BE2C (cell line): ENCODE results near the gene ZNF653.

Experiments
- DNase-seq: peaks from one replicate; pipeline ENCODE4 v3.0.0-alpha.2; 2020
- H3K27me3 ChIP-seq: fragments of 250-450 bp; sonication (Bioruptor Pico); 2 replicates; pipeline ENCODE4 v1.5.1; 2020; ENCODE audit warnings: mild to moderate bottlenecking
- H3K36me3 ChIP-seq: fragments of 250-450 bp; sonication (Bioruptor Pico); 2 replicates; pipeline ENCODE4 v1.5.1; 2020; ENCODE audit warnings: mild to moderate bottlenecking
- H3K4me1 ChIP-seq: fragments of 250-450 bp; sonication (Bioruptor Pico); 2 replicates; pipeline ENCODE4 v1.5.1; 2020
- H3K4me3 ChIP-seq: 2 replicates; pipeline ENCODE4 v1.5.1; 2011; ENCODE audit warnings: low read depth, low read length
- H3K9me3 ChIP-seq: fragments of 250-450 bp; sonication (Bioruptor Pico); 2 replicates; pipeline ENCODE4 v1.5.1; 2020
- TF ChIP-seq, protein P1 (sequence below): IDR thresholded peaks from 2 replicates; pipeline ENCODE4 v1.5.1; 2012; ENCODE audit warnings: mild to moderate bottlenecking, low read depth, low read length

Gene ZNF653

DNA sequence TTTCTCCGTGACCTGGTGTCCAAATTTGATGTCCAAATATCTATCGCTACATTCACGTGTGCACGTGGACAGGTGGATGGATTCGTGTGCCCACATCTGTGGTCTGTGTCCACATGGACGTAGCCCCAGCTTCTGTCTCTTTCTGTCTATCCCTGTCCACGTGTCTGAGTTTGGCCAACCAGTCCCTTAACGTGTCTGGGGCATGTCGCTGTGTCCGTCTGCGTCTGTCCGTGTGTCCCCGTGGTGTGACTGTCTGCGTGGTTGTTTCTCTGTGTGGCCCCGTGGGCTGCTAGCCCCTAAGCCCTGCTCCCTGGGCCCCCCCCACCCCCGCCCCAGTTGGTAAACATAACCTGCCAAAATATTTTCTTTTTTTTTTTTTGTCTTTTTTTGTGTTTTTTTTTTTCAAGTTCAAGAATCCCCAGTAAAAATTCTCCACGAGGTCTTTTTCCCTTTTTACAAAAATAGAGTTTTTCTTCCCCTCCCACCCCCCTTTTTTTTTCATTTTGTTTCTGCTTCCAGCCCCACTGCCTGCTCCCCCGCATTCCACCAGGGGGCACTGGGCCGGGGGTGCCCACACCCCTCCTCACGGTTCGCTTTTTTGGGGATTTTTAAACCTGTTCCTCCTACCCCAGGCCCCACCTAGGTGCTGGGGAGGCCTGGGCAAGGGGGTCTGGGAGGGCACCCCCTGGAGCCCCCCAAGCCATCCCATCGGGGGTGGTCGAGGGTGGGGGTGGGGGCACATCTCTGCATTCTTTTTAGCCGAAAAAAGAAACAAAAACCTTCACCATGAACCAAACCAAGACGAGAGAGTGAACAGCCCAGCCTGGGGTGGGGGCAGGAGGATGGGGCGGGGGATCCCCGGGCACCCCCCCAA lies 51.9 kb downstream of the ZNF653 start:
- TF ChIP-seq, protein P1, sequence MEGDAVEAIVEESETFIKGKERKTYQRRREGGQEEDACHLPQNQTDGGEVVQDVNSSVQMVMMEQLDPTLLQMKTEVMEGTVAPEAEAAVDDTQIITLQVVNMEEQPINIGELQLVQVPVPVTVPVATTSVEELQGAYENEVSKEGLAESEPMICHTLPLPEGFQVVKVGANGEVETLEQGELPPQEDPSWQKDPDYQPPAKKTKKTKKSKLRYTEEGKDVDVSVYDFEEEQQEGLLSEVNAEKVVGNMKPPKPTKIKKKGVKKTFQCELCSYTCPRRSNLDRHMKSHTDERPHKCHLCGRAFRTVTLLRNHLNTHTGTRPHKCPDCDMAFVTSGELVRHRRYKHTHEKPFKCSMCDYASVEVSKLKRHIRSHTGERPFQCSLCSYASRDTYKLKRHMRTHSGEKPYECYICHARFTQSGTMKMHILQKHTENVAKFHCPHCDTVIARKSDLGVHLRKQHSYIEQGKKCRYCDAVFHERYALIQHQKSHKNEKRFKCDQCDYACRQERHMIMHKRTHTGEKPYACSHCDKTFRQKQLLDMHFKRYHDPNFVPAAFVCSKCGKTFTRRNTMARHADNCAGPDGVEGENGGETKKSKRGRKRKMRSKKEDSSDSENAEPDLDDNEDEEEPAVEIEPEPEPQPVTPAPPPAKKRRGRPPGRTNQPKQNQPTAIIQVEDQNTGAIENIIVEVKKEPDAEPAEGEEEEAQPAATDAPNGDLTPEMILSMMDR = peak; percentile 57
- no peaks in the 10 kb centered on the region for H3K9me3 ChIP-seq
- H3K27me3 ChIP-seq = no peaks in the 10 kb centered on the region
- no peak for DNase-seq
- no peak overlapping the region for H3K4me3 ChIP-seq
- H3K4me1 ChIP-seq = no peaks in the 10 kb centered on the region
- peaks cover 21% of the 10 kb centered on the region for H3K36me3 ChIP-seq

DNA sequence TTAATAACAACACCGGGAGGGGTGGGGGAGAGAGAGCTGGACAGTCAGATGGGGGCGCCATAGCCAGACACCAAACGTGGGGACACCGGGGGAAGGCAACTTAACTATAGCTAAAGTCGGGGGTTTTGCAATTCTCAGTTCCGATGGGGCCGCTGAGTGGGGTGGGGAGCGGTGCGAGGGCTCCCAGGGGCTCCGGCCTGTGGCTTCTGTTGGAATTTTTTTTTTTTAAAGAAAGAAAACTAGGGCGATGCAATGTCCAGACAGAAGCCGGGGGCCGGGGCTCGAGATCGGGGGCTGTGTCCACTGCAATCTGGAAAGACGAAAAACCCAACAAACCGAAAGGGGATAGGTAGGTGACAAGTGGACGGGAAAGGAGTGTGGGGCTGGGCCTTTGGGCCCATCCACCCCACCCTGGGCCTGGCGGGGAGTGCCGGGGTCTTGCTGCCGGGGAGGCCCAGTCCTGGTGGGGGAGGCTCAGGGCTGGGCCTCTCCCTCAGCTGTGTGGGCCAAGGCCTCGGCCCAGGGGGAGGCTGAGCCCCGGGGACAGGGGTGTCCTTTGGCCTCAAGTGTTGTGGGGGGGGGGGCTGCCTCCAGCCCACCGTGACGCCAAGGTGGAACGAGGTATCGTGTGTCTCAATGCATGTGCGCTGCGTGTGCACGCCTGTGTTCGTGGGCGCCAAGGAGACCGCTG lies 52.9 kb downstream of the ZNF653 start:
- H3K36me3 ChIP-seq = peaks cover 21% of the 10 kb centered on the region
- no peaks in the 10 kb centered on the region for H3K27me3 ChIP-seq
- no peaks in the 10 kb centered on the region for H3K4me1 ChIP-seq
- TF ChIP-seq, protein P1 = peak; percentile 27; the same call in 1 of the 2 replicates
- DNase-seq = no peak
- no peak overlapping the region for H3K4me3 ChIP-seq
- no peaks in the 10 kb centered on the region for H3K9me3 ChIP-seq

DNA sequence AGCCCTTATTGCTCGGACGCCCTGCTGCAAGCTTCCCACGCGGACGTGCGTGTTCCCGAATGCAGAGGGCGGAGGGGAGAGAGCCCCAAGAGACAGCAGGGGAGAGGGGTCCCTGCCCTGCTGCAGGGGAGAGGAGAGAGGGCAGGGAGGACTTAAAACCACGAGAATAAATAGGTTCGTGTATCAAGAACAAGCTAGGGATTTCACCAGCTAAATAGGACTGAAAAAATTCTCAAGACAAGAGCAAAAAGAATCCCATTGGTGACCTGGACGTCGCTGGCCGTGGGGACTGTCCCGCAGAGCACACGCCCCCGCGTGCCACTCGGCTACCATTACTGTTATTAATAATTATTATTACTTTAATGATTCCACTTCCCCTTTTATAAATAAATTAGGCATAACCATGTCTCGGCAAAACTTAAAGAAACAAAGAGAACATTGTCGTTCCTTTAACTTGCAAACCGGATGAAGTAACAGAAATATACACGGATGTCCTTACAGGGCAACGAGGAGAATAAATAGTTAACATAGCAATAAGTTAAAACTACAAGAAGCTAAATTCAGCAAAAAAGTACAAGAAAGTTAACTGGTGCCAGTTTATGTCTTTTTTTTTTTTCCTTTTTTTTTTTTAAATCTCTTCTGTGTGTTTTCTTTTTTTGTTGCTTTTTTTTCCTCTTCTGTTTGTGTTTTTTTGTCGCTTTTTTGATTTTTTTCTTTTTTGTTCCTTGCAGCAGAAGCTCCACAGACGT lies 53.6 kb downstream of the ZNF653 start:
- no peaks in the 10 kb centered on the region for H3K9me3 ChIP-seq
- H3K4me1 ChIP-seq = no peaks in the 10 kb centered on the region
- TF ChIP-seq, protein P1 = no peak
- H3K4me3 ChIP-seq = no peak overlapping the region
- H3K27me3 ChIP-seq = no peaks in the 10 kb centered on the region
- peaks cover 22% of the 10 kb centered on the region for H3K36me3 ChIP-seq
- no peak for DNase-seq

DNA sequence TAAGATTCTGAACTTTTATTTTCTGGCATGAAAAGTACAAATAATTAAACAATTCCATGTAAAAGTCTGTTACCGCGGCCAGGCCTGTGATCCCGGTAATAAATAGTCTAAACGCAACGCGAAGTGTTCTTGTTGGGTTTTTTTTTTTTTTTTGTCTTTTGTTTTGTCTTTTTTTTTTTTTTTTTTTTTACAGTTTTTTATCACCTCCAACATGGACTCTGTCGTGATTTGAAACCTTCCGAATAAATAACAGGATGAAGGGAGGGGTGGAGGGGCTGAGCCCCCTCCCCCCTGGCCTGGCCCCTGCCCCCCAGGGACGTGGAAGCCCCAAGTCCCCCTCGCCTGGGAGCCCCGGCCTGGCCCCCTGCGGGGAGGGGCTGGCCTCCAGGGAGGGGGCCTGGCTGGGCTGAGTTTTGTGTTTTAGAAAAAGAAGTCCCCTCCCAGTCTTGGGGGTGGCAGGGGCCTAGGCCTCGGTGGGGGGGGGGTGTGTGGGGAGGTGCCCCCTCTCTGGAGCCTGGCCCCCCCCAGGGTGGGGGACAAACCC lies 54.2 kb downstream of the ZNF653 start:
- DNase-seq = no peak
- Histone ChIP-seq H3K4me3 (no peak overlapping the region), H3K36me3 (peaks cover 26% of the 10 kb centered on the region), H3K9me3 (no peaks in the 10 kb centered on the region), H3K27me3 (no peaks in the 10 kb centered on the region), H3K4me1 (no peaks in the 10 kb centered on the region)
- TF ChIP-seq, protein P1 = no peak

GRCh38 chr19:11450570-11451326 lies 54.9 kb downstream of the ZNF653 start:
- Histone ChIP-seq H3K27me3 (no peaks in the 10 kb centered on the region), H3K36me3 (peaks cover 30% of the 10 kb centered on the region), H3K4me3 (no peak overlapping the region), H3K9me3 (no peaks in the 10 kb centered on the region), H3K4me1 (no peaks in the 10 kb centered on the region)
- DNase-seq = no peak
- TF ChIP-seq, protein P1 = no peak
